GM21360 (cell line): Measurements from ENCODE around the gene DAAM2.

ENCODE experiments used
- ATAC-seq: cut with Tn5 transposase; IDR thresholded peaks from one replicate; pipeline ENCODE4 v1.9.1; 2021; ENCODE audit warnings: mild to moderate bottlenecking, moderate library complexity; ENCODE audit not compliant: unreplicated experiment

DAAM2 gene

GRCh38 chr6:39843305-39844020, 51.3 kb downstream of the DAAM2 start:
- ATAC-seq: no peak

DNA sequence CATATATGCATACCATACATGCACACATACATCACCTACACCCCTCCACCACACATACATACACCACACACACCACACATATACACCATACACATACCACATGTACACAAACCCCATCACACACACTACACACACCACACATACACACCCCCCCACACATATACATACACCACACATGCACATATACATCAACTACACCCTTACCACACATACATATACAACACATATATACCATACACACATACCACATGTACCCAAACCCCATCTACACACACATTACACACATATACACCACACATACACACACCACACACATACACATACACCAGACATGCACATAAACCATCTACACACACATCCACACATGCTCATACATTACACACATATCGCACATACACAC, 52.7 kb downstream of the DAAM2 start:
- no peak for ATAC-seq

- no peak for ATAC-seq
Observed at GRCh38 chr6:39847221-39847620, 55.0 kb downstream of the DAAM2 start.

DNA sequence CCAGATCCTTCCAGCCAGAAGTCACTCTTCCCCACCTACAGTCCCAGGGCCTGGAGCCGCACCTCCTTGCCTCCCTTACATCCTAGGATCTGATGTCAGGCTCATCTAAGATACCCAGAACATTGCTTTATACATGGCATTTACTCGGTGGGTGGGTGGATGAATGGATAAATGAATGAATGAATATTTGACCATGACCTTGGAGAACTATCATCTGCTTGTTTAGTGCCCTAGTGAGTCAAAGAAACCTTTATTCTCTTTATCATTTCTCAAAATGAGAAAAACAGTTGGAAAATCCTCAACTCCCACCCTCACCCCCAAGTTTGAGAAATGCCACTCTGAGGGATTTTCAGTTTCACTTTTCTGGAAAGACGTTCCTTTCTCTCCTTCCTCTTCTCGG, 56.0 kb downstream of the DAAM2 start:
- ATAC-seq: no peak

GRCh38 chr6:39849228-39849627, 57.1 kb downstream of the DAAM2 start:
- no peak for ATAC-seq

DNA sequence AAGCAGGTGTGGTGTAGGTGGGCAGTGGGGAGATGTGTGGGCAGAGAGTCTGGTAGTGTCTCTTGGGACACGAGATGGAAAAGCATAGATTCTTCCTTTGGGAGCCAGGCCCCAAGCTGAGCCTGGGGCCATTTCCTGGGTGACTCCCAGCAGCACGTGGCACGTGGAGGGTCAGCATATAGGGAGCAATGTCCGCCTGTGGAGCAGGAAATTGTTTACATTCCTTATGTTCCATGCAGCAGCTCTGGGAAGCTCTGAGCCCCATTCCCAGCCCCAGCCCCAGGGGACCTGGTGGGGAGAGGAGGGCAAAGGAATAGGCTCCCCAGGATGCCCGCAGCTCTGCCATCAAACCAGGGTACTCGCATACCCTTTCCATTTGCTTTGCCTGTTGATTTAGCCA, 57.6 kb downstream of the DAAM2 start:
- no peak for ATAC-seq

- no peak for ATAC-seq
Observed at GRCh38 chr6:39850736-39851297, 58.6 kb downstream of the DAAM2 start.

GRCh38 chr6:39851331-39851730, 59.2 kb downstream of the DAAM2 start:
- ATAC-seq: no peak

DNA sequence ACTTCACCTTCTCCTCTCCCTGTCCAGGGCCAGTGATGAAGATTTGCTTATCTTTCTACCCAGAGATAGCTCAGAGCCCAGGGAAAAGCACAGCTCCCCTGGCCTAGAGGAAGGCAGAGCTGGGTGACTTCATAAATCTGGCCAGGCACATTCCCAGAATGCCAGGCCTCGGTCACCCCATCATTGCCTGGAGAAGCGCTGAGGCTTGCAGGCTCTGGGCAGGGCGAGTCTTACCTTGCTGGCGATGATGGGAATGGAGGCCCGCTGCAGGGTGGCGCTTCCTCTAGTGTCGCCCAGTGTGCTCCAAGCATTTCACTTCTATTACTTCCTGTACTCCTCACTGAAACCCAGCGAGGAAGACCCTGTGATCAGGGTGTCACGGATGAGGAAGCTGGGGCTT, 60.1 kb downstream of the DAAM2 start:
- no peak for ATAC-seq

- ATAC-seq: no peak
Observed at GRCh38 chr6:39853604-39854003, 61.4 kb downstream of the DAAM2 start.

DNA sequence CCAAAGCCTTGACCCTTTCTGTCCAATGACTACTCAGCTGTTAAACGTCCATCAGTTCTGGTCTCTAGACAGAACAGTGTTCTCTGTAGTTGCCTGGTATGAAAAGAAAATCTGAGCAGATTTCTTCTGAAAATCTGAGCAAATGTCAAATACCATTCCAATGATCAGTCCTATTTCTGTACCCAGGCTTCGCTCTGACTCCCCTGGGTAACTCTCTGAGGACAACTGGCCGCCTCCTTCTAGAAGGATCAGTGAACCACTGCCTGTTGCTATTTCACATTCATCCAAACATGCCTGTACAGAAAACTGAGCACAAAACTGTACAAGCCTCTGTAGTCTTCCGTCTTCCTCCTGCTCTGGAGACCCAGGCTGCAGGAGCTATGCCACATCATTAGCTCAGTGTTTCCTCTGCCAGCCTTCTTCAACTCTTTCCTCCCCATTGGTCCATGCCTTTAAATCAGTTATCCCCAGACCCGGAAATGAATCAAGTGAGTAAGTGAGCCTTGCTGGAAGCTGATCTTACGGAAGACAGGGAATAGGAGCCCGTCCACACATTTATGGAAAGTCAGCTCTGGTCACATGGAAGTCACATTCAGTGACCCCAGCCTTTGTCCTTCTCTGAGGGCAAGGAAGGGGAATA, 63.3 kb downstream of the DAAM2 start:
- ATAC-seq: no peak

GRCh38 chr6:39859025-39859424, 66.8 kb downstream of the DAAM2 start:
- no peak for ATAC-seq

DNA sequence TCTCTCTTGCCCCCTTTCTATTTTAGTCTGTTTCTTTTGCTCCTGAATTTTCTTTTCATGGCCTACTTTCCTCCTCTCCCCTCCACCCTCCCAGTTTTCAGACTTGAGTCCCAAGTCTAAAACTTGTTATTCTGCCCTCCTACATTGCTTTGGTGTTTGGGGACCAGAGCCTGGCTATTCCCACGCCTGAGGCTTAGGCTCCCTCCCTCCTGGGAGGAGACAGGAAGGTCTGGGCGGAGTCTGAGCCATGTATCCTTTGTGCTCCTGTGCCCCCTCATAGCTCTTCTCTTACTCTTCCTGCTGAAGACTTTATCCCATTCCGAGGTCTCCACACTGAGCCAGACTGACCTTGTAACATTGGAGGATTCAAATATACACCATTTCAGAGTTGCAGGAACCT, 69.5 kb downstream of the DAAM2 start:
- ATAC-seq: no peak

GRCh38 chr6:39865011-39865888, 73.1 kb downstream of the DAAM2 start:
- no peak for ATAC-seq

- ATAC-seq: no peak
Observed at GRCh38 chr6:39867592-39867991, 75.4 kb downstream of the DAAM2 start.

DNA sequence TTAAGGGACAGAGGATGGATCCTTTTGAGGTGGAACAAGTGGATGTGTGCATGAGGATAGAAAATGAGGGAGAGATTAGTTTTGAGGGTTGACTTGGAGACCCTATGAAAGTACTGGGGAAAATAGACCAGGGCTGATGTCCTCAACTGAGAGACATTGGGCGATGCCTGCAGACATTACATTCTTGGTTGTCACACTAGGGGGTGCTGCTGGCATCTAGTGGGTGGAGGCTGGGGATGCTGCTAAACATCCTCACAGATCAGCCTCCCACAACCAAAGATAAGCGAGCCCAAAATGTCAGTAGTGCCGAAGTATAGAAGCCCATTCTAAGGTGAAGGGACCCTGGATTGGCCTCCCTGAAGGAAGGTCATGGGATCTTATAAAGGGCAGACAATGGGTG, 78.8 kb downstream of the DAAM2 start:
- ATAC-seq: no peak

DNA sequence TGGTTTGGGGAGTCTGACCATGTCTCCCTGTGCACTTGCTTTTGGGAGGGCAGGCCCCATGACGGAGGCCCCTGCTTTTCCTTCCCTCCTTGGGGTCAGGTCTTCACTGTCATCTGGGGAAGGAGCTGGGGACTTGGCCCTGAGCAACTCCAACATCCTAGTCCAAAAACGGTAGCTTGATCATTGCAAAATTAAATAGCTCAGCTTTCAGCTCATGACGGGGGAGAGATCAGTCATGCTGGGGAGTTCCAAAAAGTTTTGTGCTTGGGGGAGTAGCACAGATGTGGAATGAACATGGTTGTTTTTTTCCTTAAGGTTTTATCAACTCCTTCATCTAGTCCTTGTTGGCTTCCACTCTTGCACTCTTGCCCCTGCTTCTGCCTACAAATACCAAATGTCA, 81.3 kb downstream of the DAAM2 start:
- ATAC-seq: no peak

DNA sequence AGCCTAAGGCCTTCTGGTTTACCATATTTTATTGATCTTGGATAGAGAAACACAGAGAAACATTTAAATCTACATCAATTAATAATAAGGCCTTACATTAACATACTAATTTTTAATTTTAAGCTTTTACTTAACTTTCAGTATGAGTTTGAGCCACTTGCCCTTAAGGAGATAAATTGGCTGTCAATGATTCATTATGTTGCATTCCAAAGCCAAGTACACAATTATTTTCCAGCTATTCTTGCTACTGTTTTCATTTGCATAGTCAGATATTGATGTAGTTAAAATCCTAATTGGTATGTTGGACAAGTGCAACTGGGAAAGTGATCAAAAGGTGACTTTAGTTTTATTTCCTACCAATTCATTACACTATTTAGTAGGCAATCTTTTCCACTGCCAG, 83.9 kb downstream of the DAAM2 start:
- ATAC-seq: no peak

DNA sequence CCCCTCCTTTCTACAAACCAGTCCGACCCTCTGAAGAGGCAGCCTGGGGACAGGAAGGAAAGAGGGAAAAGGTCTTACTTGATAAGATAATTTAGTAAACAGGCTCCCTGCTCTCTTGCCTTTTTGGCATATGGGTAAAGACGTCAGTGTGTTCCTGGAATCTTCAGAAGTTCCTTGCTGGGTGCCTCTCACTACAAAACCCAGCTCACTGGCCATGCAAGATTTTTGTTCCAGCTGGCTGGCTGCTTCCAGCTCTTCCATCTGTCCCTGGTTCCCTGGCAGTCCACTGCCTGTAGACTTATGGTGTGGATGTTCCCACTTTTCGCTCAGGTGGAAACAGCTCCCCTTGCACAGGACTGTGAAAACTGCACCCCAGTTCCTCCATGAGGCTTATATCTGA, 84.7 kb downstream of the DAAM2 start:
- no peak for ATAC-seq

- ATAC-seq: no peak
Observed at GRCh38 chr6:39879535-39879934, 87.4 kb downstream of the DAAM2 start.

GRCh38 chr6:39880594-39880993, 88.4 kb downstream of the DAAM2 start:
- no peak for ATAC-seq
